HG03558 (cell line): ENCODE measurements around the gene PCDHB1.
"Not testable (repeated sequence)": the region's sequence is repeated elsewhere in the genome, so short reads cannot be mapped to it uniquely, and the experiment has no call there.

Experiments used
- ATAC-seq: cut with Tn5 transposase; IDR thresholded peaks from one replicate; pipeline ENCODE4 v1.9.1; 2021; ENCODE audit warnings: moderate number of reproducible peaks; ENCODE audit not compliant: unreplicated experiment; ENCODE audit errors: extremely low read depth

The PCDHB1 gene

DNA sequence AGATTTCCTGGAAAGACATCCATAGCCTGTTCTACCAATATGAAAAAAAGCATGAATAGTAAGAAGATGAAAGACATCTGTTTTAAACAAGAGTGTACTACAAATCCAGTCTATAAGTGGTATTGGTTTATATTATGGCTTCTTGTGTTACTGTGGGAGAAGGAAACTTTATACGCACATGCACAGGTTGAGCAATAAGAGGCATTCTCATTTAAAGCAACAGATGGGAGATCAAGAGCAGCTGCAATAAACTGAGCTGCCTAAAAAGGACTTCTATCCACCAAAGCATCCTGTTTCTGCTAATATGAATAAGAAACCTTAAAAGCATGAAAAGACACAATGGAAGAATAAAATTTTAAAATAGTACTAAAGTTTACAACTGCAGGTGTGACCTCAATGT, 8.6 kb upstream of the PCDHB1 start:
- ATAC-seq = no peak

DNA sequence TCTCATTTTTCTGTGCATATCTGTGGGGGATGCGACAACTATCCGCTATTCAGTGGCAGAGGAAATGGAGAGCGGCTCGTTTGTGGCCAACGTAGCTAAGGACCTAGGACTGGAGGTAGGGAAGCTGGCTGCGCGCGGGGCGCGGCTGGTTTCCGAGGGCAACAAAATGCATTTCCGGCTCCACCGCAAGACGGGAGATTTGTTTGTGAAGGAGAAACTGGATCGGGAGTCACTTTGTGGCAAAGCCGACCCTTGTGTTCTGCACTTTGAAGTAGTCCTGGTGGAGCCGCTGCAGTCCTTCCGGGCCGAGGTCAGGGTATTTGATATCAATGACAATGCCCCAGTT, 320 bp downstream of the PCDHB1 start:
- no peak for ATAC-seq

DNA sequence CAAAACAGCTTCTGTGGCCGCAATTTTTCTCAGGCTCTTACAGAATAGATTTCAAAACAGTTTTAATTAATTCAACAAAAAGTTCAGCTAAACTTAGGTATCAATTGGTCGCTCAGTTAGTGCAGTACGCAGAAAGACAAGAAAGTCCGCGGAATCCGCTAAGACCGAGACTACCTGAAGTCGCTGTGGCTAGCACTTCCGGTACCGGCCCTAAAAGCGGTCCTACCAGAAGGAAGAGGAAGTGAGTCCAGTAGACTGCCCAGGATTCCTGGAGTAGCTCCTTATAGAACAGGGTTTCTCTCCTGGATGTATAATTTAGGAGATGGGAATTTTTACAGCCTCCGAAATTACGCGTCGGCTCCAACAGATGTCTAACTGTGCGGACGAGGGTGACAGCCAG, 26.7 kb downstream of the PCDHB1 start:
- no peak for ATAC-seq

DNA sequence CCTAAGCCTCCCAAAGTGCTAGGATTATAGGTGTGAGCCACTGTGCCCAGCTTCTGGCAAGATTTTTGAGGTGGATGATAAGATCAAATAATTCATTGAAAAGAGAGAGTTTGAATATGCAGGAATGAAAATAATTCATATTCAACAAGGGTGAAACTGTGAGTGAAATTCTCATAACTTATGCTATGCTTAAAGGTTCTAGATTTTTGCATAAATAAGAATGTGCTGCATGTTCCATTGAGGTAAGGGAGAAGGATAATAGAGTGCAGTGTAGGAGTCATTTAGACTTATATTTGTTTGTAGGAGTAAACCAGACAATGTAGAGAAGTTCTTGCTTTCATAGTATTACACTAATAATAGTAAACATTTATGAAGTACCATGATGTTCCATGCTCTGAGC, 31.1 kb downstream of the PCDHB1 start:
- ATAC-seq = no peak

DNA sequence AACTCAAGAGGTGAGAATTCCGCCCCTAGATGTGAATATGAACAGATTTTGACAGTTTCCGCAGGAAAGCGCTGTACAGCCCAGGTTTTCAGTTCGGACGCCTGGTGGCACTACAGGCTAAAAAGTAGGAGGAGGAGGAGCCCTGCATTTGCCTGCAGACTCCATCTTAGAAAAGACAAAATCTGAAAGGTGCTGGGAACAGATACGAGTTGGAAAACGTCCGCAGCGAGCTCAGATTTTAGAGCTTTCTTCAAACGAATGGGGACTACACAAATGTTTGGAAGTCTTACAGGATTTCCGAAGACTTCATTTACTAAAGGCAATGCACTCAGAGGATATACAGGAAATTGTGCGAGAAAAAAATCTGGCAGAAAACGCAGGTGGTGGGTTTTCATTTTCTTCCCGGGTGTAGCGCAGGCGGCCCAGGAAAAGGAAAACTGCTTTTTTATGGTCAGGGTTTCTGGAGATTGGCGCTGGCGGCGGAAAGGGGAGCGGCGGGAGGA, 33.4 kb downstream of the PCDHB1 start:
- ATAC-seq = no peak

DNA sequence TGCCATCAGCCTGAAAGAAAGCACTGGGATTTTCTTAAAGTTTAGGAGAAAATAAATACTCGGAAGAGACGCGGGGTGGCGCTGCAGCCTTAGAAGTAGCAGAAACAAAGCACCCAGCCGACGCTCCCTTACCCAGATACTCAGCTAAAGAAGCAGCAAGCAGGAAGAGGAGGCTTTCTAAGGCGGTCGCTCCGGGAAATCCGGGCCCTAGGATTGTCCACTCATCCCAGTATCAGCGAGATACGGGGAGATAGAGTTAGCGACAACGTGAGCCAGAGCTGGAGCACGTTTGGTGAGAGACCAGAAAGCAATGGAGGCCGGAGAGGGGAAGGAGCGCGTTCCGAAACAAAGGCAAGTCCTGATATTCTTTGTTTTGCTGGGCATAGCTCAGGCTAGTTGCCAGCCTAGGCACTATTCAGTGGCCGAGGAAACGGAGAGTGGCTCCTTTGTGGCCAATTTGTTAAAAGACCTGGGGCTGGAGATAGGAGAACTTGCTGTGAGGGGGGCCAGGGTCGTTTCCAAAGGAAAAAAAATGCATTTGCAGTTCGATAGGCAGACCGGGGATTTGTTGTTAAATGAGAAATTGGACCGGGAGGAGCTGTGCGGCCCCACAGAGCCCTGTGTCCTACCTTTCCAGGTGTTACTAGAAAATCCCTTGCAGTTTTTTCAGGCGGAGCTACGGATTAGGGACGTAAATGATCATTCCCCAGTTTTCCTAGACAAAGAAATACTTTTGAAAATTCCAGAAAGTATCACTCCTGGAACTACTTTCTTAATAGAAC, 43.5 kb downstream of the PCDHB1 start, which contains the start of gene PCDHB2:
TSS of gene PCDHB2 (plus strand) at position 135 of the 782 bp plus-strand sequence. CDS start at position 311, 176 bp downstream.
- ATAC-seq = no peak

DNA sequence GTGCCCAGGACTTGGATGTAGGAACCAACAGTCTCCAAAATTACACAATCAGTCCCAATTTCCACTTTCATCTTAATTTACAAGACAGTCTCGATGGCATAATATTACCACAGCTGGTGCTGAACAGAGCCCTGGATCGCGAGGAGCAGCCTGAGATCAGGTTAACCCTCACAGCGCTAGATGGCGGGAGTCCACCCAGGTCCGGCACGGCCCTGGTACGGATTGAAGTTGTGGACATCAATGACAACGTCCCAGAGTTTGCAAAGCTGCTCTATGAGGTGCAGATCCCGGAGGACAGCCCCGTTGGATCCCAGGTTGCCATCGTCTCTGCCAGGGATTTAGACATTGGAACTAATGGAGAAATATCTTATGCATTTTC, 44.1 kb downstream of the PCDHB1 start:
- no peak for ATAC-seq

DNA sequence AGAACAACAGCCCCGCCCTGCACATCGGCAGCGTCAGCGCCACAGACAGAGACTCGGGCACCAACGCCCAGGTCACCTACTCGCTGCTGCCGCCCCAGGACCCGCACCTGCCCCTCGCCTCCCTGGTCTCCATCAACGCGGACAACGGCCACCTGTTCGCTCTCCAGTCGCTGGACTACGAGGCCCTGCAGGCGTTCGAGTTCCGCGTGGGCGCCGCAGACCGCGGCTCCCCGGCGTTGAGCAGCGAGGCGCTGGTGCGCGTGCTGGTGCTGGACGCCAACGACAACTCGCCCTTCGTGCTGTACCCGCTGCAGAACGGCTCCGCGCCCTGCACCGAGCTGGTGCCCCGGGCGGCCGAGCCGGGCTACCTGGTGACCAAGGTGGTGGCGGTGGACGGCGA, 45.0 kb downstream of the PCDHB1 start:
- not testable (repeated sequence) for ATAC-seq

DNA sequence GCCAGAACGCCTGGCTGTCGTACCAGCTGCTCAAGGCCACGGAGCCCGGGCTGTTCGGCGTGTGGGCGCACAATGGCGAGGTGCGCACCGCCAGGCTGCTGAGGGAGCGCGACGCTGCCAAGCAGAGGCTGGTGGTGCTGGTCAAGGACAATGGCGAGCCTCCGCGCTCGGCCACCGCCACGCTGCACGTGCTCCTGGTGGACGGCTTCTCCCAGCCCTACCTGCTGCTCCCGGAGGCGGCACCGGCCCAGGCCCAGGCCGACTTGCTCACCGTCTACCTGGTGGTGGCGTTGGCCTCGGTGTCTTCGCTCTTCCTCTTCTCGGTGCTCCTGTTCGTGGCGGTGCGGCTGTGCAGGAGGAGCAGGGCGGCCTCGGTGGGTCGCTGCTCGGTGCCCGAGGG, 45.4 kb downstream of the PCDHB1 start:
- not testable (repeated sequence) for ATAC-seq

DNA sequence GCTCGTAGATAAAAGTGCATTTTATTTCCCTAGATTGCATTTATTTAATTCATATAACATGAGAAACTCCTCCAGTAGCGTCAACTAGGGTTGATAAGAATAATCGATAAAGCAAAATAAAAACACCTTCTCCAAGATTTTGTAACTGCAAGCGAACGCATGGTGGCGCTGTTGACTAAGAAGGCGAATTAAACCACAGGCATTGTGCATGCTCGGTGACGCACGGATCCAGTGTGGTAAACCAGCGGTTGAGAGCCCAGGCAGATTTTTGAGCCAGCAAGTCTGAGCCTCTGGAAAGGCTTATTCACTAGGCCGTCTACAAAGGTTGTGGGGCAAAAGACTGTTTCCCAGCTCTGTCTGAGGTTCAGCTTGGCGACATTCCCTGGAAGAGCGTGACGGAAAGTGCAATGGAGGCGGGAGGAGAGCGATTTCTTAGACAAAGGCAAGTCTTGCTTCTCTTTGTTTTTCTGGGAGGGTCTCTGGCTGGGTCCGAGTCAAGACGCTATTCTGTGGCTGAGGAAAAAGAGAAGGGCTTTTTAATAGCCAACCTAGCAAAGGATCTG, 49.1 kb downstream of the PCDHB1 start, which contains the start of gene PCDHB3:
TSS of gene PCDHB3 (plus strand) at position 231 of the 563 bp plus-strand sequence. CDS start at position 408, 177 bp downstream.
- ATAC-seq = no peak

DNA sequence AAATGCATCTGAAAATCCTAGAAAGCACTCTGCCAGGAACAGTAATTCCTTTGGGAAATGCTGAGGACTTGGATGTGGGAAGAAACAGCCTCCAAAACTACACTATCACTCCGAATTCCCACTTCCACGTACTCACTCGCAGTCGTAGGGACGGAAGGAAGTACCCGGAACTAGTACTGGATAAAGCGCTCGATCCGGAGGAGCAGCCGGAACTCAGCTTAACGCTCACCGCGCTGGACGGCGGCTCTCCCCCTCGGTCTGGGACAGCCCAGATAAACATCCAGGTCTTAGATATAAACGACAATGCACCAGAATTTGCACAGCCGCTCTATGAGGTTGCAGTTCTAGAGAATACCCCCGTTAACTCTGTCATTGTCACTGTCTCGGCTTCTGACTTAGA, 49.9 kb downstream of the PCDHB1 start:
- ATAC-seq = no peak

DNA sequence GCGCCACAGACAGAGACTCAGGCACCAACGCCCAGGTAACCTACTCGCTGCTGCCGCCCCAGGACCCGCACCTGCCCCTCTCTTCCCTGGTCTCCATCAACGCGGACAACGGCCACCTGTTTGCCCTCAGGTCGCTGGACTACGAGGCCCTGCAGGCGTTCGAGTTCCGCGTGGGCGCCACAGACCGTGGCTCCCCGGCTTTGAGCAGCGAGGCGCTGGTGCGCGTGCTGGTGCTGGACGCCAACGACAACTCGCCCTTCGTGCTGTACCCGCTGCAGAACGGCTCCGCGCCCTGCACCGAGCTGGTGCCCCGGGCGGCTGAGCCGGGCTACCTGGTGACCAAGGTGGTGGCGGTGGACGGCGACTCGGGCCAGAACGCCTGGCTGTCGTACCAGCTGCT, 50.9 kb downstream of the PCDHB1 start:
- not testable (repeated sequence) for ATAC-seq

DNA sequence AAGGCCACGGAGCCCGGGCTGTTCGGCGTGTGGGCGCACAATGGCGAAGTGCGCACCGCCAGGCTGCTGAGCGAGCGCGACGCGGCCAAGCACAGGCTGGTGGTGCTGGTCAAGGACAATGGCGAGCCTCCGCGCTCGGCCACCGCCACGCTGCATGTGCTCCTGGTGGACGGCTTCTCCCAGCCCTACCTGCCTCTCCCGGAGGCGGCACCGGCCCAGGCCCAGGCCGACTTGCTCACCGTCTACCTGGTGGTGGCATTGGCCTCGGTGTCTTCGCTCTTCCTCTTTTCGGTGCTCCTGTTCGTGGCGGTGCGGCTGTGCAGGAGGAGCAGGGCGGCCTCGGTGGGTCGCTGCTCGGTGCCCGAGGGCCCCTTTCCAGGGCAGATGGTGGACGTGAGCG, 51.3 kb downstream of the PCDHB1 start:
- ATAC-seq = not testable (repeated sequence)

DNA sequence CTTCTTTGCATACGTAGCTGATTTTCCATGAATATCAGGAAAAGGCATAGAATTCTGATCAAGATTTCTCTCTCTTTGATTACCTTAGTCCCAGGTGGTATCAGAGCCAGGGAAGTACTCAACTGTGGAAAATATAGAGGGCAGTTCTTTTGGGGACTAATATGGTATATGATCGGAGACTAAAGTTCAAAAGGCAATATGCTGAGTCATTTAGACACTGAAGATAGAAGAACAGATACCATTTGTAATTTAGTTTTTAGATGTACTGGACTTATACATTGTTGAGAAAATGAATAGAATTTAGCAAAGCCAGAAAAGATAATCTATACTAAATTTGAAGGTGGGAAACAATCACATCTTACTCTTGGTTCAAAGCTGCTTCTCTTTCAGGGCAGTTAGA, 54.2 kb downstream of the PCDHB1 start:
- ATAC-seq = no peak
